GM12891 (cell line): ENCODE data around the gene NPTXR.

Experiments used
- POLR2A ChIP-seq: IDR thresholded peaks from 2 replicates; pipeline ENCODE4 v1.6.1; 2011; ENCODE audit warnings: low read depth, low read length, control low read depth
- POU2F2 ChIP-seq: IDR thresholded peaks from 2 replicates; pipeline ENCODE4 v1.6.1; 2011; ENCODE audit warnings: low read depth, mild to moderate bottlenecking, control low read depth, low read length, moderate library complexity
- SPI1 ChIP-seq: IDR thresholded peaks from 2 replicates; pipeline ENCODE4 v1.6.1; 2011; ENCODE audit warnings: low read depth, low read length, control low read depth

GRCh38 chr22:38865201-38866023 lies 21.6 kb upstream of the NPTXR start:
- TF ChIP-seq POU2F2 (no peak), POLR2A (no peak; the same call in 1 of the 2 replicates), SPI1 (no peak)
